SK-N-SH (cell line): ENCODE data around the gene KIR2DL3.

Experiments
- EP300 ChIP-seq, 2 experiments: IDR thresholded peaks; 2 replicates each; pipeline versions ENCODE4 v1.4.0 to v1.6.1; 2012; ENCODE audit warnings: borderline replicate concordance in 1 of 2, low read depth in 1 of 2, low read length in 1 of 2
- EZH2phosphoT487 ChIP-seq: fragments of 200-600 bp; sonication (generic); IDR thresholded peaks from 2 replicates; pipeline ENCODE4 v1.6.1; 2017; ENCODE audit warnings: low read depth, mixed run types, mild to moderate bottlenecking, antibody characterized with exemption, moderate library complexity, borderline replicate concordance
- RFX5 ChIP-seq: IDR thresholded peaks from 2 replicates; pipeline ENCODE4 v1.6.1; 2012; ENCODE audit warnings: mild to moderate bottlenecking, improper control_type of control experiment, low read length
- RXRA ChIP-seq: IDR thresholded peaks from 2 replicates; pipeline ENCODE4 v1.4.0; 2012; ENCODE audit warnings: low read depth, mild to moderate bottlenecking, borderline replicate concordance
- SMC3 ChIP-seq: IDR thresholded peaks from 2 replicates; pipeline ENCODE4 v1.6.1; 2012; ENCODE audit warnings: low read depth, low read length, improper control_type of control experiment
- TAF1 ChIP-seq: IDR thresholded peaks from 2 replicates; pipeline ENCODE4 v1.6.1; 2012; ENCODE audit warnings: low read depth, mild to moderate bottlenecking, low read length, moderate library complexity, borderline replicate concordance
- YY1 ChIP-seq: IDR thresholded peaks from 2 replicates; pipeline ENCODE4 v1.4.0; 2012; ENCODE audit warnings: low read depth, mild to moderate bottlenecking
- TF ChIP-seq, protein P1 (sequence below): fragments of 200-600 bp; sonication (generic); IDR thresholded peaks from 2 replicates; pipeline ENCODE4 v1.6.1; 2017; ENCODE audit warnings: antibody characterized with exemption, mild to moderate bottlenecking, moderate library complexity
- TF ChIP-seq, protein P2 (sequence below): IDR thresholded peaks from 2 replicates; pipeline ENCODE4; 2012

DNA sequence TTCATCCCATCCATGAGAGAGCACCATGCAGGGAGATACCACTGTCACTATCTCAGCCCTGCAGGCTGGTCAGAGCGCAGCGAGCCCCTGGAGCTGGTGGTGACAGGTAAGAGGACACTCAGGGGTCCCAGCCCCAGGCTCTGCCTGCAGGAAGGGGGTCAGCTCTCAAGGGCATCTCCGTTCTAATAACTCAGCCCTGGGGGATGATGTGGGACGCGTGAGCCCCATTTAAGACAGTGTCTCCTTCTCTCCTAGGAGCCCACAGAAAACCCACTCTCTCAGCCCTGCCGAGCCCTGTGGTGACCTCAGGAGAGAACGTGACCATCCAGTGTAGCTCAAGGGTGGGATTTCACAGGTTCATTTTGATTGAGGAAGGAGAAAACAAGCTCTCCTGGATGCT lies 29.5 kb upstream of the KIR2DL3 start:
- TF ChIP-seq, protein P1, sequence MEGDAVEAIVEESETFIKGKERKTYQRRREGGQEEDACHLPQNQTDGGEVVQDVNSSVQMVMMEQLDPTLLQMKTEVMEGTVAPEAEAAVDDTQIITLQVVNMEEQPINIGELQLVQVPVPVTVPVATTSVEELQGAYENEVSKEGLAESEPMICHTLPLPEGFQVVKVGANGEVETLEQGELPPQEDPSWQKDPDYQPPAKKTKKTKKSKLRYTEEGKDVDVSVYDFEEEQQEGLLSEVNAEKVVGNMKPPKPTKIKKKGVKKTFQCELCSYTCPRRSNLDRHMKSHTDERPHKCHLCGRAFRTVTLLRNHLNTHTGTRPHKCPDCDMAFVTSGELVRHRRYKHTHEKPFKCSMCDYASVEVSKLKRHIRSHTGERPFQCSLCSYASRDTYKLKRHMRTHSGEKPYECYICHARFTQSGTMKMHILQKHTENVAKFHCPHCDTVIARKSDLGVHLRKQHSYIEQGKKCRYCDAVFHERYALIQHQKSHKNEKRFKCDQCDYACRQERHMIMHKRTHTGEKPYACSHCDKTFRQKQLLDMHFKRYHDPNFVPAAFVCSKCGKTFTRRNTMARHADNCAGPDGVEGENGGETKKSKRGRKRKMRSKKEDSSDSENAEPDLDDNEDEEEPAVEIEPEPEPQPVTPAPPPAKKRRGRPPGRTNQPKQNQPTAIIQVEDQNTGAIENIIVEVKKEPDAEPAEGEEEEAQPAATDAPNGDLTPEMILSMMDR, result no peak
- TF ChIP-seq, protein P2, sequence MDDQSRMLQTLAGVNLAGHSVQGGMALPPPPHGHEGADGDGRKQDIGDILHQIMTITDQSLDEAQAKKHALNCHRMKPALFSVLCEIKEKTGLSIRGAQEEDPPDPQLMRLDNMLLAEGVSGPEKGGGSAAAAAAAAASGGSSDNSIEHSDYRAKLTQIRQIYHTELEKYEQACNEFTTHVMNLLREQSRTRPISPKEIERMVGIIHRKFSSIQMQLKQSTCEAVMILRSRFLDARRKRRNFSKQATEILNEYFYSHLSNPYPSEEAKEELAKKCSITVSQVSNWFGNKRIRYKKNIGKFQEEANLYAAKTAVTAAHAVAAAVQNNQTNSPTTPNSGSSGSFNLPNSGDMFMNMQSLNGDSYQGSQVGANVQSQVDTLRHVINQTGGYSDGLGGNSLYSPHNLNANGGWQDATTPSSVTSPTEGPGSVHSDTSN, result no peak
- TF ChIP-seq RXRA (no peak), EP300 (IDR thresholded peaks at IDR 0.05; ENCODE audit: borderline replicate concordance in 1 of 2, low read depth in 1 of 2, low read length in 1 of 2) (no peak), TAF1 (no peak), SMC3 (no peak), YY1 (no peak), EZH2phosphoT487 (no peak), RFX5 (no peak)
